C4-2B (cell line): Measurements from ENCODE around the gene CDC27.

Source experiments
- ZFX ChIP-seq: fragments of 450-650 bp; IDR thresholded peaks from 2 replicates; pipeline ENCODE4 v1.6.1; 2017
- TF ChIP-seq, protein P1 (sequence below): fragments of 450-650 bp; conservative IDR thresholded peaks from 2 replicates; pipeline ENCODE4 v1.5.1; 2017; ENCODE audit warnings: mild to moderate bottlenecking

DNA sequence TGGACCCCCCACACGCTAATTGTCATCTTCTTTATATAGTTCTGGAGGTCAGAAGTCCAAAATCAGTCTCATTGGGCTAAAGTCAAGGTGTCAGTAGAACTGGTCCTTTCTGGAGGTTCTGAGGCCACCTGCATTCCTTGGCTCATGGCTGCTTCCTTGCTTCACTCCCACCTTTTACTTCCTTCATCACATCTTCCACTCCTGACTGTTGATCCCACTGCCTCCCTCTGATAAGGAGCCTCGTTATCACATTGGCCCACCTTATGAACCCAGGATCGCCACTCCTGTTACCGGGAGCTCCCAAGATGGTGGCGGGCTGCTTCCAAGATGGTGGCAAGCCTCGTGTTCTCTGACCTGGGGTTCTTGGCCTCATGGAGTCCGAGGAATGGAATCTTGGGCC is 83.0 kb downstream of the CDC27 start:
- TF ChIP-seq, protein P1, sequence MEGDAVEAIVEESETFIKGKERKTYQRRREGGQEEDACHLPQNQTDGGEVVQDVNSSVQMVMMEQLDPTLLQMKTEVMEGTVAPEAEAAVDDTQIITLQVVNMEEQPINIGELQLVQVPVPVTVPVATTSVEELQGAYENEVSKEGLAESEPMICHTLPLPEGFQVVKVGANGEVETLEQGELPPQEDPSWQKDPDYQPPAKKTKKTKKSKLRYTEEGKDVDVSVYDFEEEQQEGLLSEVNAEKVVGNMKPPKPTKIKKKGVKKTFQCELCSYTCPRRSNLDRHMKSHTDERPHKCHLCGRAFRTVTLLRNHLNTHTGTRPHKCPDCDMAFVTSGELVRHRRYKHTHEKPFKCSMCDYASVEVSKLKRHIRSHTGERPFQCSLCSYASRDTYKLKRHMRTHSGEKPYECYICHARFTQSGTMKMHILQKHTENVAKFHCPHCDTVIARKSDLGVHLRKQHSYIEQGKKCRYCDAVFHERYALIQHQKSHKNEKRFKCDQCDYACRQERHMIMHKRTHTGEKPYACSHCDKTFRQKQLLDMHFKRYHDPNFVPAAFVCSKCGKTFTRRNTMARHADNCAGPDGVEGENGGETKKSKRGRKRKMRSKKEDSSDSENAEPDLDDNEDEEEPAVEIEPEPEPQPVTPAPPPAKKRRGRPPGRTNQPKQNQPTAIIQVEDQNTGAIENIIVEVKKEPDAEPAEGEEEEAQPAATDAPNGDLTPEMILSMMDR = no peak
- TF ChIP-seq ZFX = no peak
